HepG2 (cell line): Measurements from ENCODE around the gene CACNA1G.

Experiments
- BORCS8-MEF2B ChIP-seq: sonication (generic); formaldehyde crosslinking; IDR thresholded peaks from 2 replicates; pipeline ENCODE4 v1.8.0; 2022; ENCODE audit warnings: mild to moderate bottlenecking, missing genetic modification reagents
- CBX1 ChIP-seq: IDR thresholded peaks from one replicate; pipeline ENCODE4 v1.6.1; 2016; ENCODE audit warnings: antibody characterized with exemption, low read depth
- EP300 ChIP-seq, 3 experiments: sonication (generic) in 1 of 3; formaldehyde crosslinking in 1 of 3; IDR thresholded peaks; 2 replicates each; pipeline versions ENCODE4 v1.5.1 to v1.6.1; 2011 to 2020; ENCODE audit warnings: low read depth in 2 of 3, low read length in 2 of 3, borderline replicate concordance in 1 of 3, improper control_type of control experiment in 1 of 3, mild to moderate bottlenecking in 1 of 3, missing genetic modification reagents in 1 of 3, moderate library complexity in 1 of 3
- KDM5B ChIP-seq: sonication (generic); formaldehyde crosslinking; IDR thresholded peaks from 2 replicates; pipeline ENCODE4 v1.4.0; 2020; ENCODE audit warnings: missing genetic modification reagents, mild to moderate bottlenecking, borderline replicate concordance
- MYC ChIP-seq: sonication (generic); formaldehyde crosslinking; IDR thresholded peaks from 2 replicates; pipeline ENCODE4 v1.9.0; 2021; ENCODE audit warnings: missing genetic modification reagents, borderline replicate concordance
- NFYB ChIP-seq: sonication (generic); formaldehyde crosslinking; IDR thresholded peaks from 2 replicates; pipeline ENCODE4 v1.4.0; 2020; ENCODE audit warnings: missing genetic modification reagents
- POLR2AphosphoS5 ChIP-seq: IDR thresholded peaks from 2 replicates; pipeline ENCODE4 v1.6.1; 2012; ENCODE audit warnings: low read depth, low read length
- ZNF350 ChIP-seq: sonication (generic); formaldehyde crosslinking; IDR thresholded peaks from 2 replicates; pipeline ENCODE4 v1.4.0; 2020; ENCODE audit warnings: mild to moderate bottlenecking, low read depth, missing genetic modification reagents, borderline replicate concordance
- ZNF569 ChIP-seq: sonication (generic); formaldehyde crosslinking; IDR thresholded peaks from 2 replicates; pipeline ENCODE4 v1.5.0; 2020; ENCODE audit warnings: mild to moderate bottlenecking, missing genetic modification reagents, moderate library complexity, borderline replicate concordance
- ZNF781 ChIP-seq: sonication (generic); formaldehyde crosslinking; IDR thresholded peaks from 2 replicates; pipeline ENCODE4 v1.5.1; 2020; ENCODE audit warnings: borderline replicate concordance, mild to moderate bottlenecking, missing genetic modification reagents; ENCODE audit errors: not compliant biosample characterization
- TF ChIP-seq, protein P1 (sequence below): sonication (generic); formaldehyde crosslinking; IDR thresholded peaks from 2 replicates; pipeline ENCODE4 v1.8.1; 2022; ENCODE audit warnings: mild to moderate bottlenecking, missing genetic modification reagents
- TF ChIP-seq, protein P2 (sequence below): sonication (generic); formaldehyde crosslinking; IDR thresholded peaks from 2 replicates; pipeline ENCODE4 v1.4.0; 2020; ENCODE audit warnings: mild to moderate bottlenecking, missing genetic modification reagents
- TF ChIP-seq, protein P3 (sequence below): sonication (generic); formaldehyde crosslinking; IDR thresholded peaks from 2 replicates; pipeline ENCODE4 v1.5.0; 2020; ENCODE audit warnings: mild to moderate bottlenecking, missing genetic modification reagents, moderate library complexity
- TF ChIP-seq, protein P4 (sequence below): sonication (generic); formaldehyde crosslinking; IDR thresholded peaks from 2 replicates; pipeline ENCODE4 v1.8.0; 2022; ENCODE audit warnings: mild to moderate bottlenecking, missing genetic modification reagents, moderate library complexity

DNA sequence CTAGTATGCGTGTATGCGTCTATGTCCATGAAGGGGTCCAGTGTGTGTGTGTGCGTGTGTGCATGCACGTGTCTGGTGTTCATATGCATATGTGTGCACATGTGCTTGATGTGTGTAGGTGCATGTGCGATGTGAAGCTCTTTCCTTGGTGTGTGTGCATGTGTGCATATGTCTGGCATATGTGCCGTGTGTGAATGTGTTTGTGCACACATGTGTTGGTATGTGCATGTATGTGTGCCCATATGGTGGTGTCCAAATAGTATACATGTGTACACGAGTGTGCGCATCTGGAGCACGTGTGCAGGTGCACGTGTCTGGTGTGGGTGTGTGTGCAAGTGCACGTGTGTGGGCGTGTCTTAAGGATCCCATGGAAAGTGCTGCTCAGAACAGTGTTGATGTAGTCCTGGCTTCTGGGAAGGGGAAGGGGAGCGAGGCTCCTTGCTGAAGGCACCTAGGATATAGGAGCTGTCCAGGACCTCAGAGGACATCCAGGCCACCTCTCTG lies 17.0 kb downstream of the CACNA1G start:
- TF ChIP-seq CBX1 (no peak), POLR2AphosphoS5 (no peak), ZNF781 (CRISPR knock-in tag) (no peak), ZNF569 (no peak), BORCS8-MEF2B (CRISPR knock-in tag) (no peak), MYC (CRISPR knock-in tag) (no peak), ZNF350 (CRISPR knock-in tag) (no peak), KDM5B (CRISPR knock-in tag) (no peak), NFYB (CRISPR knock-in tag) (no peak), EP300 (IDR thresholded peaks at IDR 0.05; ENCODE audit: low read depth in 2 of 2, low read length in 2 of 2) (no peak), EP300 (CRISPR knock-in tag; IDR thresholded peaks at IDR 0.05; ENCODE audit: borderline replicate concordance) (no peak)
- TF ChIP-seq, protein P1, sequence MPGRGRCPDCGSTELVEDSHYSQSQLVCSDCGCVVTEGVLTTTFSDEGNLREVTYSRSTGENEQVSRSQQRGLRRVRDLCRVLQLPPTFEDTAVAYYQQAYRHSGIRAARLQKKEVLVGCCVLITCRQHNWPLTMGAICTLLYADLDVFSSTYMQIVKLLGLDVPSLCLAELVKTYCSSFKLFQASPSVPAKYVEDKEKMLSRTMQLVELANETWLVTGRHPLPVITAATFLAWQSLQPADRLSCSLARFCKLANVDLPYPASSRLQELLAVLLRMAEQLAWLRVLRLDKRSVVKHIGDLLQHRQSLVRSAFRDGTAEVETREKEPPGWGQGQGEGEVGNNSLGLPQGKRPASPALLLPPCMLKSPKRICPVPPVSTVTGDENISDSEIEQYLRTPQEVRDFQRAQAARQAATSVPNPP (CRISPR knock-in tag) = no peak
- TF ChIP-seq, protein P2, sequence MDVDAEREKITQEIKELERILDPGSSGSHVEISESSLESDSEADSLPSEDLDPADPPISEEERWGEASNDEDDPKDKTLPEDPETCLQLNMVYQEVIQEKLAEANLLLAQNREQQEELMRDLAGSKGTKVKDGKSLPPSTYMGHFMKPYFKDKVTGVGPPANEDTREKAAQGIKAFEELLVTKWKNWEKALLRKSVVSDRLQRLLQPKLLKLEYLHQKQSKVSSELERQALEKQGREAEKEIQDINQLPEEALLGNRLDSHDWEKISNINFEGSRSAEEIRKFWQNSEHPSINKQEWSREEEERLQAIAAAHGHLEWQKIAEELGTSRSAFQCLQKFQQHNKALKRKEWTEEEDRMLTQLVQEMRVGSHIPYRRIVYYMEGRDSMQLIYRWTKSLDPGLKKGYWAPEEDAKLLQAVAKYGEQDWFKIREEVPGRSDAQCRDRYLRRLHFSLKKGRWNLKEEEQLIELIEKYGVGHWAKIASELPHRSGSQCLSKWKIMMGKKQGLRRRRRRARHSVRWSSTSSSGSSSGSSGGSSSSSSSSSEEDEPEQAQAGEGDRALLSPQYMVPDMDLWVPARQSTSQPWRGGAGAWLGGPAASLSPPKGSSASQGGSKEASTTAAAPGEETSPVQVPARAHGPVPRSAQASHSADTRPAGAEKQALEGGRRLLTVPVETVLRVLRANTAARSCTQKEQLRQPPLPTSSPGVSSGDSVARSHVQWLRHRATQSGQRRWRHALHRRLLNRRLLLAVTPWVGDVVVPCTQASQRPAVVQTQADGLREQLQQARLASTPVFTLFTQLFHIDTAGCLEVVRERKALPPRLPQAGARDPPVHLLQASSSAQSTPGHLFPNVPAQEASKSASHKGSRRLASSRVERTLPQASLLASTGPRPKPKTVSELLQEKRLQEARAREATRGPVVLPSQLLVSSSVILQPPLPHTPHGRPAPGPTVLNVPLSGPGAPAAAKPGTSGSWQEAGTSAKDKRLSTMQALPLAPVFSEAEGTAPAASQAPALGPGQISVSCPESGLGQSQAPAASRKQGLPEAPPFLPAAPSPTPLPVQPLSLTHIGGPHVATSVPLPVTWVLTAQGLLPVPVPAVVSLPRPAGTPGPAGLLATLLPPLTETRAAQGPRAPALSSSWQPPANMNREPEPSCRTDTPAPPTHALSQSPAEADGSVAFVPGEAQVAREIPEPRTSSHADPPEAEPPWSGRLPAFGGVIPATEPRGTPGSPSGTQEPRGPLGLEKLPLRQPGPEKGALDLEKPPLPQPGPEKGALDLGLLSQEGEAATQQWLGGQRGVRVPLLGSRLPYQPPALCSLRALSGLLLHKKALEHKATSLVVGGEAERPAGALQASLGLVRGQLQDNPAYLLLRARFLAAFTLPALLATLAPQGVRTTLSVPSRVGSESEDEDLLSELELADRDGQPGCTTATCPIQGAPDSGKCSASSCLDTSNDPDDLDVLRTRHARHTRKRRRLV = no peak
- TF ChIP-seq, protein P3, sequence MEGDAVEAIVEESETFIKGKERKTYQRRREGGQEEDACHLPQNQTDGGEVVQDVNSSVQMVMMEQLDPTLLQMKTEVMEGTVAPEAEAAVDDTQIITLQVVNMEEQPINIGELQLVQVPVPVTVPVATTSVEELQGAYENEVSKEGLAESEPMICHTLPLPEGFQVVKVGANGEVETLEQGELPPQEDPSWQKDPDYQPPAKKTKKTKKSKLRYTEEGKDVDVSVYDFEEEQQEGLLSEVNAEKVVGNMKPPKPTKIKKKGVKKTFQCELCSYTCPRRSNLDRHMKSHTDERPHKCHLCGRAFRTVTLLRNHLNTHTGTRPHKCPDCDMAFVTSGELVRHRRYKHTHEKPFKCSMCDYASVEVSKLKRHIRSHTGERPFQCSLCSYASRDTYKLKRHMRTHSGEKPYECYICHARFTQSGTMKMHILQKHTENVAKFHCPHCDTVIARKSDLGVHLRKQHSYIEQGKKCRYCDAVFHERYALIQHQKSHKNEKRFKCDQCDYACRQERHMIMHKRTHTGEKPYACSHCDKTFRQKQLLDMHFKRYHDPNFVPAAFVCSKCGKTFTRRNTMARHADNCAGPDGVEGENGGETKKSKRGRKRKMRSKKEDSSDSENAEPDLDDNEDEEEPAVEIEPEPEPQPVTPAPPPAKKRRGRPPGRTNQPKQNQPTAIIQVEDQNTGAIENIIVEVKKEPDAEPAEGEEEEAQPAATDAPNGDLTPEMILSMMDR = no peak
- TF ChIP-seq, protein P4, sequence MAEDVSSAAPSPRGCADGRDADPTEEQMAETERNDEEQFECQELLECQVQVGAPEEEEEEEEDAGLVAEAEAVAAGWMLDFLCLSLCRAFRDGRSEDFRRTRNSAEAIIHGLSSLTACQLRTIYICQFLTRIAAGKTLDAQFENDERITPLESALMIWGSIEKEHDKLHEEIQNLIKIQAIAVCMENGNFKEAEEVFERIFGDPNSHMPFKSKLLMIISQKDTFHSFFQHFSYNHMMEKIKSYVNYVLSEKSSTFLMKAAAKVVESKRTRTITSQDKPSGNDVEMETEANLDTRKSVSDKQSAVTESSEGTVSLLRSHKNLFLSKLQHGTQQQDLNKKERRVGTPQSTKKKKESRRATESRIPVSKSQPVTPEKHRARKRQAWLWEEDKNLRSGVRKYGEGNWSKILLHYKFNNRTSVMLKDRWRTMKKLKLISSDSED = no peak
